A673 (cell line): ENCODE results near the gene HBG1. TPM values are rescaled to one million over a fixed set of nuclear protein-coding genes. Genes with fewer than 3 reads are reported as not detected.

Experiments
- BruUV-seq: library from RNA; stranded (reverse); fragments of 400-500 nt; replicated peaks from 2 replicates; lab custom pipeline; 2021; lab: Mats Ljungman, UMichigan
- CTCF ChIA-PET: fragments of 300-600 bp; sonication (Branson Sonifier 250); formaldehyde crosslinking; loops from one replicate; lab custom pipeline; 2022; ENCODE audit warnings: antibody characterized with exemption; lab: Charles Lee
- POLR2A ChIA-PET: fragments of 300-600 bp; sonication (Branson Sonifier 250); formaldehyde crosslinking; loops from one replicate; lab custom pipeline; 2022; ENCODE audit warnings: antibody characterized with exemption; ENCODE audit not compliant: low non-redundant PET; lab: Charles Lee
- DNase-seq: peaks from one replicate; pipeline ENCODE4 v3.0.0-alpha.2; 2015; ENCODE audit warnings: low spot score
- H3K27ac ChIP-seq: fragments of 200-600 bp; sonication (generic); 2 replicates; pipeline ENCODE4 v1.5.1; 2016; ENCODE audit warnings: mixed run types, low read depth, mild to moderate bottlenecking, mixed read lengths, antibody characterized with exemption, low read length; ENCODE audit not compliant: poor library complexity, severe bottlenecking
- H3K27me3 ChIP-seq: fragments of 200-600 bp; sonication (generic); replicated peaks from 2 replicates; pipeline ENCODE4 v1.6.1; 2017; ENCODE audit warnings: mixed run types, low read depth, mild to moderate bottlenecking, mixed read lengths, antibody characterized with exemption, low read length; ENCODE audit not compliant: insufficient read depth, poor library complexity
- H3K36me3 ChIP-seq: fragments of 200-600 bp; sonication (generic); 2 replicates; pipeline ENCODE4 v1.6.1; 2016; ENCODE audit warnings: mixed run types, mild to moderate bottlenecking, mixed read lengths, antibody characterized with exemption, low read length; ENCODE audit not compliant: insufficient read depth, poor library complexity, severe bottlenecking
- H3K4me1 ChIP-seq: fragments of 200-600 bp; sonication (generic); 2 replicates; pipeline ENCODE4 v1.6.1; 2017; ENCODE audit warnings: mixed run types, mild to moderate bottlenecking, mixed read lengths, antibody characterized with exemption, low read length; ENCODE audit not compliant: insufficient read depth, poor library complexity, severe bottlenecking
- H3K4me3 ChIP-seq: fragments of 200-600 bp; sonication (generic); 2 replicates; pipeline ENCODE4 v1.5.1; 2016; ENCODE audit warnings: low read depth, mixed run types, mild to moderate bottlenecking, mixed read lengths, low read length; ENCODE audit not compliant: poor library complexity, severe bottlenecking
- H3K9me3 ChIP-seq: fragments of 200-600 bp; sonication (generic); 2 replicates; pipeline ENCODE4 v1.6.1; 2016; ENCODE audit warnings: mixed run types, low read depth, mild to moderate bottlenecking, mixed read lengths, antibody characterized with exemption, low read length; ENCODE audit not compliant: poor library complexity, severe bottlenecking
- EZH2 ChIP-seq: fragments of 200-600 bp; sonication (generic); IDR thresholded peaks from 2 replicates; pipeline ENCODE4 v1.6.1; 2017; ENCODE audit warnings: borderline replicate concordance, low read depth, mild to moderate bottlenecking, mixed read lengths, antibody characterized with exemption, low read length; ENCODE audit not compliant: poor library complexity, severe bottlenecking
- intact Hi-C: fragments of 100-400 bp; cut with micrococcal nuclease; formaldehyde crosslinking; loops from one replicate; pipeline ENCODE4 v1.10.0; 2022; ENCODE audit not compliant: unreplicated experiment
- total RNA-seq: library from RNA; stranded (reverse); gene quantifications from 2 replicates; pipeline ENCODE4 v1.2.3, GENCODE V29; 2021
- TF ChIP-seq, protein P1 (sequence below): fragments of 300-800, 200-600 bp; sonication (generic); conservative IDR thresholded peaks from 2 replicates; pipeline ENCODE4 v1.5.1; 2017; ENCODE audit warnings: low read depth, mild to moderate bottlenecking, antibody characterized with exemption, low read length, moderate library complexity, mixed read lengths

Gene HBG1
- total RNA-seq, 1 experiment from 2014 or later: not detected

DNA sequence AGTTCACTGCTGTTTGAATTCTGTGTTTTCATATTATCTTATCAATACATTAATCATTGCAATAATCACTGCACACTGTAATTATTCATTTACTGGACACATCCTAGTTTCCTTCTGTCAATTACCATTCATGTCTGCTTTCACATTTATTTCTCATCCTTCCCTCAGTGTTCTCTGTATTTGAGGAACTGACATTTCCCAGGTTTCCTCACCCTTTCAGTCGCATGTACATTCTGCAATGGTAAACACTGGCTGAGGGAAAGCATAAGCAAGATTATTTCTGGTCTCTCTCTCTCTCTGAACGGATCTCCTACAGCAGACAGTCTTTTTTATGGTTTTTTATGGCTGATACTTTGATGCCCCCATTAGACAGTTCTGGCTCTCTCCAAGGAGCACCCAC, 11.2 kb downstream of the HBG1 start:
- Histone ChIP-seq H3K27me3 (no peaks in the 10 kb centered on the region), H3K4me3 (no peak overlapping the region), H3K36me3 (no peaks in the 10 kb centered on the region), H3K27ac (no peak overlapping the region), H3K4me1 (no peaks in the 10 kb centered on the region), H3K9me3 (no peaks in the 10 kb centered on the region)
- POLR2A ChIA-PET: no interaction called here
- TF ChIP-seq EZH2: no peak
- TF ChIP-seq, protein P1, sequence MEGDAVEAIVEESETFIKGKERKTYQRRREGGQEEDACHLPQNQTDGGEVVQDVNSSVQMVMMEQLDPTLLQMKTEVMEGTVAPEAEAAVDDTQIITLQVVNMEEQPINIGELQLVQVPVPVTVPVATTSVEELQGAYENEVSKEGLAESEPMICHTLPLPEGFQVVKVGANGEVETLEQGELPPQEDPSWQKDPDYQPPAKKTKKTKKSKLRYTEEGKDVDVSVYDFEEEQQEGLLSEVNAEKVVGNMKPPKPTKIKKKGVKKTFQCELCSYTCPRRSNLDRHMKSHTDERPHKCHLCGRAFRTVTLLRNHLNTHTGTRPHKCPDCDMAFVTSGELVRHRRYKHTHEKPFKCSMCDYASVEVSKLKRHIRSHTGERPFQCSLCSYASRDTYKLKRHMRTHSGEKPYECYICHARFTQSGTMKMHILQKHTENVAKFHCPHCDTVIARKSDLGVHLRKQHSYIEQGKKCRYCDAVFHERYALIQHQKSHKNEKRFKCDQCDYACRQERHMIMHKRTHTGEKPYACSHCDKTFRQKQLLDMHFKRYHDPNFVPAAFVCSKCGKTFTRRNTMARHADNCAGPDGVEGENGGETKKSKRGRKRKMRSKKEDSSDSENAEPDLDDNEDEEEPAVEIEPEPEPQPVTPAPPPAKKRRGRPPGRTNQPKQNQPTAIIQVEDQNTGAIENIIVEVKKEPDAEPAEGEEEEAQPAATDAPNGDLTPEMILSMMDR: no peak
- BruUV-seq: no TSS peak
- DNase-seq: no peak
- CTCF ChIA-PET: no interaction called here
- intact Hi-C loops: no loop called here

DNA sequence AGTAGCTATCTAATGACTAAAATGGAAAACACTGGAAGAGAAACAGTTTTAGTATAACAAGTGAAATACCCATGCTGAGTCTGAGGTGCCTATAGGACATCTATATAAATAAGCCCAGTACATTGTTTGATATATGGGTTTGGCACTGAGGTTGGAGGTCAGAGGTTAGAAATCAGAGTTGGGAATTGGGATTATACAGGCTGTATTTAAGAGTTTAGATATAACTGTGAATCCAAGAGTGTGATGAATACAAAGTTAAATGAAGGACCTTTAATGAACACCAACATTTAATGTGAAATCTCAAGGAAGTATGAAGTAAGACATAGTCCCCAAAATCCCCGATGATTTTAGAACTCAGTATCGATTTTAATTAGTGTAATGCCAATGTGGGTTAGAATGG, 12.2 kb downstream of the HBG1 start:
- TF ChIP-seq, protein P1: no peak
- no peak for TF ChIP-seq EZH2
- Histone ChIP-seq H3K9me3 (no peaks in the 10 kb centered on the region), H3K4me3 (no peak overlapping the region), H3K36me3 (no peaks in the 10 kb centered on the region), H3K27ac (no peak overlapping the region), H3K27me3 (no peaks in the 10 kb centered on the region), H3K4me1 (no peaks in the 10 kb centered on the region)
- POLR2A ChIA-PET: no interaction called here
- DNase-seq: no peak
- intact Hi-C loops: no loop called here
- BruUV-seq: no TSS peak
- CTCF ChIA-PET: no interaction called here

DNA sequence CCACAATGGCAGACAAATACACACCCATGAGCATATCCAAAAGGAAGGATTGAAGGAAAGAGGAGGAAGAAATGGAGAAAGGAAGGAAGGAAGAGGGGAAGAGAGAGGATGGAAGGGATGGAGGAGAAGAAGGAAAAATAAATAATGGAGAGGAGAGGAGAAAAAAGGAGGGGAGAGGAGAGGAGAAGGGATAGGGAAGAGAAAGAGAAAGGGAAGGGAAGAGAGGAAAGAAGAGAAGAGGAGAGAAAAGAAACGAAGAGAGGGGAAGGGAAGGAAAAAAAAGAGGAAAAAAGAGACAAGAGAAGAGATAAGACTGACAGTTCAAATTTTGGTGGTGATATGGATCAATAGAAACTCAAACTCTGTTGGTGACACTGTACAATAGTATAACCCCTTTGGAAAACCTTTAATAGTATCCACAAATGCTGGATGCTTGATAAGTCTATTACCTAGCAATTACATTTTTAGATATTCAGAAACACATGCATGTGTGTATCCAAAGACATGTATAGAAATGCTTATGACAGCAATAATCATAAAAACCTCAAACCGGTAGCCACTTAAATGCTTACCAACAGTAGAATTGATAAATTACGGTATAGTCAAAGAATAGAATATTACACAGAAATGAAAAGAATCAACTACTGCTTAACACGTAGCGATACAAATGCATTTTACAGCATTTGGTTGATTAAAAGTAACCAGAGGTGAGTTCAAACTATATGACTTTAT, 14.1 kb downstream of the HBG1 start:
- POLR2A ChIA-PET: no interaction called here
- Histone ChIP-seq H3K4me1 (no peaks in the 10 kb centered on the region), H3K27ac (no peak overlapping the region), H3K9me3 (no peaks in the 10 kb centered on the region), H3K4me3 (no peak overlapping the region), H3K27me3 (no peaks in the 10 kb centered on the region), H3K36me3 (no peaks in the 10 kb centered on the region)
- no TSS peak for BruUV-seq
- intact Hi-C loops: no loop called here
- no peak for TF ChIP-seq EZH2
- TF ChIP-seq, protein P1: no peak
- CTCF ChIA-PET: no interaction called here
- DNase-seq: no peak
